Upper lobe of left lung (tissue), 4 donors: ENCODE data around the gene ZNF688.

Source experiments
- CTCF ChIP-seq, 6 experiments: fragments of 450-650 bp in 4 of 6; fragments of 200-600 bp in 2 of 6; sonication (generic) in 2 of 6; IDR thresholded peaks; one replicate each; pipeline ENCODE4 v1.5.1; 2016 to 2019; ENCODE audit warnings: antibody characterized with exemption in 6 of 6
- EP300 ChIP-seq, 4 donors: sonication (generic); formaldehyde crosslinking; IDR thresholded peaks; one replicate each; pipeline ENCODE4 v1.5.1; 2017; ENCODE audit warnings: antibody characterized with exemption in 4 of 4, control low read depth in 2 of 4
- POLR2A ChIP-seq, 4 donors: fragments of 450-650 bp; IDR thresholded peaks; one replicate each; pipeline ENCODE4 v1.5.1; 2016 to 2017; ENCODE audit warnings: antibody characterized with exemption in 4 of 4, mild to moderate bottlenecking in 2 of 4

GRCh38 chr16:30541502-30542329 is 29.8 kb downstream of the ZNF688 start:
- TF ChIP-seq CTCF (IDR thresholded peaks at IDR 0.05): no peak
- no peak for TF ChIP-seq POLR2A (IDR thresholded peaks at IDR 0.05)
- no peak for TF ChIP-seq EP300 (IDR thresholded peaks at IDR 0.05)
